Cerebellar nuclear complex (tissue), 1 donor: ENCODE data around the gene CEP152.

Experiments used
- DNase-seq, 2 experiments: peaks; one replicate each; lab custom pipeline; 2025; lab: John Stamatoyannopoulos, UW

Gene CEP152

DNA sequence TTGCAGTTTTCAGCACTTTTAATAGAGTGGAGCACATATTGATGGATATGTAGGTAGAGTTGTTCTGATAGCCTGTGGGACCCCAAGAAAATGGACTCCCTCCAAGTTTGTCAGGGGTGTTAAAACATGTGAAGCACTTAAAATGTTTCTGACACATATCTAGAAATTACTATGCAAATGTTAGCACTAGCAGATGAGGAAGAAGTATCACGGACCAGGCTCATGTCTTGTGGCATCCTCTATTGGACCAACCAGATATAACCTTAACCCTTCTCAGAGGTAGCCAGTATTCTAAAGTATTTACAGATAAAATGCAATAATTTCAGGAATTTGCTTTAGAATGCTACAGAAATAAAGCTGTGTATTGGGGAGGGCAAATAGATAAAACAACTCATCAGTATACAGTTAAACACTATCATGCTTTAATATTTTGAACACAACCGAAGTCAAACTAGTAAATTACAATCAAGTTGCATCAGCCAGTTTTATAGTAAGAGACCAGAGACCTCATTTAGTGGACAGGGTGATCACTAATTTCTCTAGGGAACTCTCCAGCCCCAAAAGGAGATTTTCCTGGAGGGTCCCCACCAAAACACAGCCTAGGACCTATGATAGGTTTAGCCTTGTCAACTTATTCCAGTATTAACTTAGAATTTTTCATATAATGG is 108.2 kb downstream of the CEP152 start:
- no peak for DNase-seq

DNA sequence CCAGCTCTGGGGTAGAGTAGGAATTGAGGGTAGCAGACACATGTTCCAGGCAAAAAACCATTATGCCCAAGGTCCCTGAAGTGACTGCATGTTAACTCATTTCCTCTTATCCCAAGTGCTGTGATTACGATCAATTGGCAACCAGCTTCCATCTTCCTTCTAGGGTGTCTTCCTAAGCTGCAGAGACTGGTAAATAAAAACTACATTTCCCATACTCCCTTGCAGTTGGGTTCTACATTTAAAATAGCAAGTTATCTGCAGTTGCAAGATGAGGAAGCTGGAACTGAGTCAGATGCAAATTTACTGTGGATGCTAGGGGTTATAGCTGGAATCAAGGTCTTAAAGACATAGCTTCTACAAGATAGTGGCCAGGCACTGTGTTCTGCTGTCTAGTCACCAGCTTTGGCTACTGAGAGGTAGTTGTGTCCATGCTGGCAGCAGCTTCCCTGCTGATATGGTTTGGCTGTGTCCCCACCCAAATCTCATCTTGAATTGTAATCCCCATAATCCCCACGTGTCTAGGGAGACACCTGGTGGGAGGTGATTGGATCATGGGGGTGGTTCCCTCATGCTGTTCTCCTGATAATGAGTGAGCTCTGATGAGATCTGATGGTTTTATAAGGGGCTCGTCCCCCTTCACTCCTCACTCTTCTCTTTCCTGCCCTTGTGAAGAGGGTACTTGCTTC is 114.1 kb downstream of the CEP152 start:
- DNase-seq, result no peak

DNA sequence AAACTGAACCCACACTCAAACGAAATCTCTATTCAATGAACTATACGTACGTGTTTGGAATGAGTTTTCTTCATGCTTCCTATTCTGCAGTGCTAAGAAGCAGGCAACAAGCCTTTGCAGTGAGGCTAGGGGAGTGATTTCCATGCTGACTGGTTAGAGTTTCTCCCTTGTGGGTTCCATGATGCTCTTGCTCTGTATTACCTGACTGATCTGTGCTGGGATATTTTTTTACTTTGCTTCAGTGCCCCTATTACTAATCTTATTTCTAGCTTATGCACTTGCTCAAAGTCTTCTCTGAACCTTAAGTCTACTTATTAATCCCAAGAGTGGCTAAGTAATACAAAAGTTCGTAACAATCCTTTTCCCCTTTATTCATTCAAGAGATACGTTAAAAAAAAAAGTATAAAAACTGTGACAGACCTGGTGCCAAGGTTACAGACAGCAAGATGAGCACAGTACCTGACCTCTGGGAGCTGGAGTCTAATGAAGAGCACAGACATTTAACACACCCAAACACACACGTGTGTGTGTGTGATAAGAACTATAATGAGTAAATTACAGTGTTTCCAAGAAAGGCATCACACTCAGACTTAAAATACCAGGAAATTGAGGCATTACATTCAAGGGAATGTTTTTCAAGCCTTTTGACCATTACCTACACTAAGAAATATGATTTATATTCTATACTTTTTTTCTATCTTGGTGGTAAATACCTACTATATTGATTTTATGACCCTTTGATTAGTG is 114.9 kb downstream of the CEP152 start:
- no peak for DNase-seq

DNA sequence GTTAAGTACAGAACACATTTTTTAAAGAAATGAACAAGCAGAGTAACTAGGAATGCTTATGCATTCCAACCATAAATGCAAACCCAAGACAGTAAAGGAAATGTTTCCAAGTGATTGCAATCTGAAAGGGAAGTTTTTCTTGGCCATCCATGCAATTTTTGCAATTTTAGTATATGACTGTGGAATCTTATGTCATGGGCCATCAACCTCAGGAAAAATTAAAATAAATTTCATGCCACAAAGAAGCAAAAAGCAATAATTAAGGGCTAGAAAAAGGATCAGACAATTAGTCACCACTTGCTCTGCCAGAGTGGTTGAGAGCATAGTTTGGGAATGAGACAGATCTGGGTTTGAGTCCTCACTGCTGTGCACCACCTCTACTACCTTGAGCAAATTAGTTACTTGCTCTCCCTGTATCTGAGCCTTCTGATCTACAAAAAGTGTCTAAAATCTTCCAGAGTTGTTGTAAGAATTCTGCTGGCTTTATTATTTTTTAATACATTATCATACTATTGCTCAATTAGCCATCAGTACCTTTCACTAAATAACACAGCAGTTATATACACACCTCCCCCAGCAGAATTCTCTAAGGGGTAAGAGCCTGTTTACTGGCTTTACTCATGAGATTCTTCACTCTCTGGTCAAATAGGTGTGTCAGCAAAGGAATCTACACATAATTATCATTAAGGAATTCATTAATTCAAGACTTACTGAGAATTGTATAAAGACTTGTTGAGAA is 115.6 kb downstream of the CEP152 start:
- no peak for DNase-seq

DNA sequence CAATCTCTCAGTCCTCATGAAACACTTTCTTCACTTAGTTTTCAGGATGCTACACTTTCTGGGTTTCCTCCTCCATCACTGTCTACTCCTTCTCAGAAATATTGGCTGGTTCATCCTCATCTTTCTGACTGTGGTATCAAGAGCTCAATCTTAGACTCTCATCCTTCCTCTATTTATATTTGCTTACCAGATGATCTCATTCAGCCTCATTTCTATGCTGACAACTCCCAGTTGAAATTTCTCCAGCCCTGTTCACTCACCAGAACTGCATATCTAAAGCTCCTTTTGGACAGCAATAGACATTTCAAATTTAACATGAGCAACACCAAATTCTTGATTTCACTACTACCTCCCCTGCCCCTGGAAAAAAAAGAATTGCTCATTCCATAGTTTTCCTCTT is 117.4 kb downstream of the CEP152 start:
- DNase-seq, result no peak

DNA sequence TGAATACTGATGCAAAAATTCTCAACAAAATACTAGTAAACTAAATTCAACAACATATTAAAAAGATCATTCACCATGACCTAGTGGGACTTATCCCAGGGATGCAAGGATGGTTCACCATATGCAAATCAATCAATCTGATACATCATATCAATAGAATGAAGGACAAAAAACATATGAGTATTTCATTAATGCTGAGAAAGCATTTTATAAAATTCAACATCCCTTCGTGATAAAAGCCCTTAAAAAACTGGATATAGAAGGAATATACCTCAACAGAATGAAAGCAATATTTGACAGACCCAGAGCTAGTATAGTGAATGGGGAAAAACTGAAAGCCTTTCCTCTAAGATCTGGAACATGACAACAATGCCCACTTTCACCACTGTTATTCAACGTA is 122.4 kb downstream of the CEP152 start:
- no peak for DNase-seq
